NCI-H446 (cell line): ENCODE measurements around the gene COG7.
A peak's percentile ranks its signal among the peaks of the same experiment; 100 is the strongest.
"Not testable (repeated sequence)": the region's sequence is repeated elsewhere in the genome, so short reads cannot be mapped to it uniquely, and the experiment has no call there.

Experiments
- DNase-seq, 2 experiments: peaks; one replicate each; lab custom pipeline; 2025; lab: John Stamatoyannopoulos, UW

Gene COG7

GRCh38 chr16:23384878-23385277 lies 68.1 kb downstream of the COG7 start:
- peak; percentile 27 to 69 for DNase-seq

- DNase-seq, result no peak
Observed at GRCh38 chr16:23383881-23384280, 69.1 kb downstream of the COG7 start.

GRCh38 chr16:23382279-23382678 lies 70.7 kb downstream of the COG7 start:
- DNase-seq, result no peak

GRCh38 chr16:23381702-23382101 lies 71.3 kb downstream of the COG7 start:
- DNase-seq, result not testable (repeated sequence)

- DNase-seq, result no peak
Observed at GRCh38 chr16:23380501-23380951, 72.5 kb downstream of the COG7 start.

GRCh38 chr16:23379707-23380106 lies 73.3 kb downstream of the COG7 start:
- no peak for DNase-seq

- DNase-seq, result no peak
Observed at GRCh38 chr16:23378921-23379320, 74.1 kb downstream of the COG7 start.

GRCh38 chr16:23378256-23378655 lies 74.7 kb downstream of the COG7 start:
- DNase-seq, result no peak

- DNase-seq, result no peak
Observed at GRCh38 chr16:23377071-23377931, 75.7 kb downstream of the COG7 start.

- DNase-seq, result no peak
Observed at GRCh38 chr16:23375643-23376042, 77.3 kb downstream of the COG7 start.

GRCh38 chr16:23374721-23375510 lies 78.1 kb downstream of the COG7 start:
- DNase-seq, result no peak

GRCh38 chr16:23373436-23374219 lies 79.4 kb downstream of the COG7 start:
- DNase-seq, result no peak

- DNase-seq, result no peak
Observed at GRCh38 chr16:23371368-23371767, 81.6 kb downstream of the COG7 start.

GRCh38 chr16:23369416-23369815 lies 83.6 kb downstream of the COG7 start:
- DNase-seq, result no peak

GRCh38 chr16:23368469-23368868 lies 84.5 kb downstream of the COG7 start:
- DNase-seq, result no peak

GRCh38 chr16:23367988-23368387 lies 85.0 kb downstream of the COG7 start:
- DNase-seq, result no peak

- DNase-seq, result no peak
Observed at GRCh38 chr16:23367564-23367963, 85.4 kb downstream of the COG7 start.

GRCh38 chr16:23366341-23366740 lies 86.6 kb downstream of the COG7 start:
- DNase-seq, result not testable (repeated sequence)

GRCh38 chr16:23365602-23366240 lies 87.3 kb downstream of the COG7 start:
- DNase-seq, result no peak

- peak in 1 of 2 experiments; percentile 16 for DNase-seq
Observed at GRCh38 chr16:23362460-23363317, 90.3 kb downstream of the COG7 start.
